ENCODE results near the gene UHRF2. TPM values are rescaled to one million over a fixed set of nuclear protein-coding genes. Genes with fewer than 3 reads are reported as not detected.
A peak's percentile ranks its signal among the peaks of the same experiment; 100 is the strongest.

The UHRF2 gene
- total RNA-seq, 4 donors from 2014 or later: 31.1 to 44.4 (median 41.8) TPM

- Histone ChIP-seq H3K36me3 (peaks cover 0 to 4% (median 2%) of the 10 kb centered on the region in 4 donors), H3K4me3 (peak overlapping the region; percentile 87 to 98 (median 92)), H3K9me3 (no peaks in the 10 kb centered on the region), H3K27ac (replicated peaks in 1 of 4) (no peak overlapping the region), H3K27me3 (no peaks in the 10 kb centered on the region), H3K4me1 (peaks cover 28 to 56% (median 45%) of the 10 kb centered on the region in 4 donors)
- intact Hi-C loops (cut with DNase I): loop anchor here (10.0 kb wide), 1 partner anchor 70 kb away; no protein-coding TSS in a partner anchor
- TF ChIP-seq POLR2AphosphoS5 (IDR thresholded peaks at IDR 0.05): no peak
- TF ChIP-seq POLR2A (IDR thresholded peaks at IDR 0.05; ENCODE audit: low read depth): no peak
- TF ChIP-seq EP300 (IDR thresholded peaks at IDR 0.05): no peak
- TF ChIP-seq, protein P1, sequence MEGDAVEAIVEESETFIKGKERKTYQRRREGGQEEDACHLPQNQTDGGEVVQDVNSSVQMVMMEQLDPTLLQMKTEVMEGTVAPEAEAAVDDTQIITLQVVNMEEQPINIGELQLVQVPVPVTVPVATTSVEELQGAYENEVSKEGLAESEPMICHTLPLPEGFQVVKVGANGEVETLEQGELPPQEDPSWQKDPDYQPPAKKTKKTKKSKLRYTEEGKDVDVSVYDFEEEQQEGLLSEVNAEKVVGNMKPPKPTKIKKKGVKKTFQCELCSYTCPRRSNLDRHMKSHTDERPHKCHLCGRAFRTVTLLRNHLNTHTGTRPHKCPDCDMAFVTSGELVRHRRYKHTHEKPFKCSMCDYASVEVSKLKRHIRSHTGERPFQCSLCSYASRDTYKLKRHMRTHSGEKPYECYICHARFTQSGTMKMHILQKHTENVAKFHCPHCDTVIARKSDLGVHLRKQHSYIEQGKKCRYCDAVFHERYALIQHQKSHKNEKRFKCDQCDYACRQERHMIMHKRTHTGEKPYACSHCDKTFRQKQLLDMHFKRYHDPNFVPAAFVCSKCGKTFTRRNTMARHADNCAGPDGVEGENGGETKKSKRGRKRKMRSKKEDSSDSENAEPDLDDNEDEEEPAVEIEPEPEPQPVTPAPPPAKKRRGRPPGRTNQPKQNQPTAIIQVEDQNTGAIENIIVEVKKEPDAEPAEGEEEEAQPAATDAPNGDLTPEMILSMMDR (IDR thresholded peaks at IDR 0.05): no peak
- 73% methylated on average over 5 of the region's 5 CpGs for WGBS
- no peak for DNase-seq (ENCODE audit: extremely low spot score)
Measured at GRCh38 chr9:6415266-6415665, 2.3 kb downstream of the UHRF2 start.

GRCh38 chr9:6417186-6417585, 4.2 kb downstream of the UHRF2 start:
- intact Hi-C loops (cut with DNase I): loop anchor here (10.0 kb wide), 1 partner anchor 68 kb away; no protein-coding TSS in a partner anchor
- H3K36me3 ChIP-seq: peaks cover 0 to 13% (median 6%) of the 10 kb centered on the region in 4 donors
- H3K4me1 ChIP-seq: peaks cover 24 to 57% (median 49%) of the 10 kb centered on the region in 4 donors
- no peak overlapping the region for H3K4me3 ChIP-seq
- H3K27ac ChIP-seq (replicated peaks in 1 of 4): no peak overlapping the region
- H3K27me3 ChIP-seq: no peaks in the 10 kb centered on the region
- 55% methylated on average over 3 of the region's 3 CpGs for WGBS
- no peak for DNase-seq (ENCODE audit: extremely low spot score)
- TF ChIP-seq, protein P1 (IDR thresholded peaks at IDR 0.05): no peak
- no peak for TF ChIP-seq EP300 (IDR thresholded peaks at IDR 0.05)
- TF ChIP-seq POLR2A (IDR thresholded peaks at IDR 0.05; ENCODE audit: low read depth): no peak
- no peak for TF ChIP-seq POLR2AphosphoS5 (IDR thresholded peaks at IDR 0.05)
- no peaks in the 10 kb centered on the region for H3K9me3 ChIP-seq

- TF ChIP-seq EP300 (IDR thresholded peaks at IDR 0.05): no peak
- TF ChIP-seq POLR2A (IDR thresholded peaks at IDR 0.05; ENCODE audit: low read depth): no peak
- TF ChIP-seq, protein P1 (IDR thresholded peaks at IDR 0.05): no peak
- no peak for TF ChIP-seq POLR2AphosphoS5 (IDR thresholded peaks at IDR 0.05)
- Histone ChIP-seq H3K9me3 (no peaks in the 10 kb centered on the region), H3K4me3 (no peak overlapping the region), H3K27me3 (no peaks in the 10 kb centered on the region), H3K4me1 (peaks cover 21 to 54% (median 49%) of the 10 kb centered on the region in 4 donors), H3K36me3 (peaks cover 0 to 22% (median 10%) of the 10 kb centered on the region in 4 donors), H3K27ac (replicated peaks in 1 of 4) (no peak overlapping the region)
- intact Hi-C loops (cut with DNase I): loop anchor here (10.0 kb wide), 1 partner anchor 66 kb away; no protein-coding TSS in a partner anchor
- 83% methylated on average over 3 of the region's 3 CpGs for WGBS
- no peak for DNase-seq (ENCODE audit: extremely low spot score)
Measured at GRCh38 chr9:6418764-6419163, 5.8 kb downstream of the UHRF2 start.

DNA sequence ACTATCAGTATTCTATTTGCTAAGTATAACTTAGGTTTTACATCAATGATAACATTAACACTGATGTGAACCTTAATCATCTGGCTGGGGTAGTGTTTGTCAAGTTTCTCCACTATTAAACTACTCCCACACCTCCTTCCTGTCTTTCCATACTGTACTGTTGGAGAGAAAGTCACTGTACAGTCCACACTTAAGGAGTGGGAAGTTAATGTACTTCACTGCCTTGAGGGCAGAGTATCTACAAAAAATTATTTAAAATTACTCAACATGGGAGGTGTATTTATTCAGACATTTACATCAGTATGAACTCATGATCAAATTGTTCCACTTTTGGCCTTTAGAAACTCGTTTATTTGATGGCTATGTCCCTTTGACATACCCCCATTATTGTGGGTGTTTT, 11.9 kb downstream of the UHRF2 start:
- DNase-seq (ENCODE audit: extremely low spot score): no peak
- Histone ChIP-seq H3K4me3 (no peak overlapping the region), H3K4me1 (peaks cover 0 to 46% (median 37%) of the 10 kb centered on the region in 4 donors), H3K27ac (replicated peaks in 1 of 4) (no peak overlapping the region), H3K36me3 (peaks cover 0 to 22% (median 9%) of the 10 kb centered on the region in 4 donors), H3K9me3 (no peaks in the 10 kb centered on the region), H3K27me3 (no peaks in the 10 kb centered on the region)
- WGBS: 71% methylated on average over 1 of the region's 1 CpG
- intact Hi-C loops (cut with DNase I): no loop called here
- TF ChIP-seq, protein P1 (IDR thresholded peaks at IDR 0.05): no peak
- TF ChIP-seq POLR2AphosphoS5 (IDR thresholded peaks at IDR 0.05): no peak
- TF ChIP-seq EP300 (IDR thresholded peaks at IDR 0.05): no peak
- TF ChIP-seq POLR2A (IDR thresholded peaks at IDR 0.05; ENCODE audit: low read depth): no peak

- no peak for DNase-seq (ENCODE audit: extremely low spot score)
- peaks cover 7 to 50% (median 42%) of the 10 kb centered on the region in 4 donors for H3K4me1 ChIP-seq
- TF ChIP-seq, protein P1 (IDR thresholded peaks at IDR 0.05): no peak
- TF ChIP-seq POLR2A (IDR thresholded peaks at IDR 0.05; ENCODE audit: low read depth) (no peak), EP300 (IDR thresholded peaks at IDR 0.05) (no peak), POLR2AphosphoS5 (IDR thresholded peaks at IDR 0.05) (no peak)
- H3K27me3 ChIP-seq: no peaks in the 10 kb centered on the region
- H3K9me3 ChIP-seq: no peaks in the 10 kb centered on the region
- intact Hi-C loops (cut with DNase I): no loop called here
- H3K36me3 ChIP-seq: peaks cover 0 to 21% (median 9%) of the 10 kb centered on the region in 4 donors
- H3K4me3 ChIP-seq: no peak overlapping the region
- 69% methylated on average over 2 of the region's 2 CpGs for WGBS
- H3K27ac ChIP-seq (replicated peaks in 1 of 4): no peak overlapping the region
Measured at GRCh38 chr9:6426117-6426516, 13.1 kb downstream of the UHRF2 start.
